ENCODE results near the gene WLS.

Gene WLS

GRCh38 chr1:68166348-68166747, 66.0 kb downstream of the WLS start:
- H3K36me3 ChIP-seq (replicated peaks; ENCODE audit: insufficient read depth, low read length): no peaks in the 10 kb centered on the region
- H4K20me1 ChIP-seq (ENCODE audit: insufficient read depth, low read length): no peaks in the 10 kb centered on the region
- H3K27me3 ChIP-seq (replicated peaks; ENCODE audit: insufficient read depth, low read length): no peaks in the 10 kb centered on the region
- no peak for DNase-seq
- H3F3A ChIP-seq (ENCODE audit: insufficient read depth, low read length): peaks cover 5% of the 10 kb centered on the region
- no peak overlapping the region for H3K9ac ChIP-seq (ENCODE audit: low read length)
- H3K79me2 ChIP-seq (ENCODE audit: low read length): no peaks in the 10 kb centered on the region
- TF ChIP-seq CTCF (IDR thresholded peaks at IDR 0.05; ENCODE audit: low read length): no peak
- no peak for TF ChIP-seq EZH2 (optimal IDR thresholded peaks at IDR 0.05; ENCODE audit: low read depth, low read length)
- no peak for TF ChIP-seq EZH2phosphoT487 (IDR thresholded peaks at IDR 0.05; ENCODE audit: low read length)
- H3K9me3 ChIP-seq (replicated peaks; ENCODE audit: insufficient read depth, low read length): no peaks in the 10 kb centered on the region
- no peak overlapping the region for H3K4me2 ChIP-seq (ENCODE audit: low read depth, low read length)
- no peak overlapping the region for H3K4me3 ChIP-seq (ENCODE audit: low read length)
- no peaks in the 10 kb centered on the region for H3K9me2 ChIP-seq (replicated peaks; ENCODE audit: insufficient read depth, low read length)
- peaks cover 10% of the 10 kb centered on the region for H3K4me1 ChIP-seq (ENCODE audit: low read length)
- H3K27ac ChIP-seq (ENCODE audit: low read length): no peak overlapping the region
- no peak overlapping the region for H2AFZ ChIP-seq (ENCODE audit: low read length)

- H3K79me2 ChIP-seq (ENCODE audit: low read length): no peaks in the 10 kb centered on the region
- H2AFZ ChIP-seq (ENCODE audit: low read length): no peak overlapping the region
- DNase-seq: no peak
- no peak overlapping the region for H3K4me2 ChIP-seq (ENCODE audit: low read depth, low read length)
- H3K9ac ChIP-seq (ENCODE audit: low read length): no peak overlapping the region
- no peak overlapping the region for H3K4me3 ChIP-seq (ENCODE audit: low read length)
- H3K27ac ChIP-seq (ENCODE audit: low read length): no peak overlapping the region
- no peaks in the 10 kb centered on the region for H4K20me1 ChIP-seq (ENCODE audit: insufficient read depth, low read length)
- H3K4me1 ChIP-seq (ENCODE audit: low read length): peaks cover 11% of the 10 kb centered on the region
- peaks cover 8% of the 10 kb centered on the region for H3F3A ChIP-seq (ENCODE audit: insufficient read depth, low read length)
- no peaks in the 10 kb centered on the region for H3K9me2 ChIP-seq (replicated peaks; ENCODE audit: insufficient read depth, low read length)
- no peaks in the 10 kb centered on the region for H3K36me3 ChIP-seq (replicated peaks; ENCODE audit: insufficient read depth, low read length)
- H3K9me3 ChIP-seq (replicated peaks; ENCODE audit: insufficient read depth, low read length): no peaks in the 10 kb centered on the region
- TF ChIP-seq EZH2 (optimal IDR thresholded peaks at IDR 0.05; ENCODE audit: low read depth, low read length) (no peak), EZH2phosphoT487 (IDR thresholded peaks at IDR 0.05; ENCODE audit: low read length) (no peak), CTCF (IDR thresholded peaks at IDR 0.05; ENCODE audit: low read length) (no peak)
- no peaks in the 10 kb centered on the region for H3K27me3 ChIP-seq (replicated peaks; ENCODE audit: insufficient read depth, low read length)
Observed at GRCh38 chr1:68165665-68166064, 66.7 kb downstream of the WLS start.

DNA sequence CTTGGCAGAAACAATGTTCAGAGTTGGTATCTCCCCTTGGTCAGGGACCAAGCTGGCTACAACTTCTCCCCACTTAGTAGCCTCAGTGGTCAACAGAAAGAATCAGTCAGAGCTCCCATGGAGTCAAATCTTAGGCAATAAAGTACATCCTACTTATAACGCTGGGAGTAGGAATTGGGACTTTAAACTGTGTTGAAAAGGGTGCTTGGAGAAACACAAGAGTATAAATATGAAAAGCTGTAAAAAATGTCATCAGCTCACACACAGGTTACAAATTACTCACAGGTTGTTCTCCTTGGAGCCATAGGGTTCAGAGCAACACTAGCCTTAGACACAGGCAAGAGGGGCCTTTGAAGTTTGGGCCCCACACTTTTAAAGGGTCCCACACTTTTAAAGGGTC, 67.4 kb downstream of the WLS start:
- Histone ChIP-seq H3K4me3 (ENCODE audit: low read length) (no peak overlapping the region), H3K36me3 (replicated peaks; ENCODE audit: insufficient read depth, low read length) (no peaks in the 10 kb centered on the region), H3K27me3 (replicated peaks; ENCODE audit: insufficient read depth, low read length) (no peaks in the 10 kb centered on the region), H3F3A (ENCODE audit: insufficient read depth, low read length) (peaks cover 11% of the 10 kb centered on the region), H3K9ac (ENCODE audit: low read length) (no peak overlapping the region), H3K4me2 (ENCODE audit: low read depth, low read length) (no peak overlapping the region), H3K27ac (ENCODE audit: low read length) (no peak overlapping the region), H3K4me1 (ENCODE audit: low read length) (peaks cover 18% of the 10 kb centered on the region), H2AFZ (ENCODE audit: low read length) (no peak overlapping the region), H4K20me1 (ENCODE audit: insufficient read depth, low read length) (no peaks in the 10 kb centered on the region), H3K79me2 (ENCODE audit: low read length) (no peaks in the 10 kb centered on the region), H3K9me3 (replicated peaks; ENCODE audit: insufficient read depth, low read length) (no peaks in the 10 kb centered on the region), H3K9me2 (replicated peaks; ENCODE audit: insufficient read depth, low read length) (no peaks in the 10 kb centered on the region)
- no peak for DNase-seq
- TF ChIP-seq CTCF (IDR thresholded peaks at IDR 0.05; ENCODE audit: low read length) (no peak), EZH2 (optimal IDR thresholded peaks at IDR 0.05; ENCODE audit: low read depth, low read length) (no peak), EZH2phosphoT487 (IDR thresholded peaks at IDR 0.05; ENCODE audit: low read length) (no peak)
